Panc1 (cell line): ENCODE results near the gene P2RY8. TPM values are rescaled to one million over a fixed set of nuclear protein-coding genes. Genes with fewer than 3 reads are reported as not detected.
A peak's percentile ranks its signal among the peaks of the same experiment; 100 is the strongest.
"Not testable (repeated sequence)": the region's sequence is repeated elsewhere in the genome, so short reads cannot be mapped to it uniquely, and the experiment has no call there.

ENCODE experiments used
- ATAC-seq: fragments of 200-7000 bp; cut with Tn5 transposase; 2 replicates; pipeline ENCODE4 v1.9.1; 2020; ENCODE audit warnings: mild to moderate bottlenecking, moderate library complexity
- BruUV-seq: library from RNA; stranded (reverse); fragments of 400-500 nt; replicated peaks from 2 replicates; lab custom pipeline; 2021; lab: Mats Ljungman, UMichigan
- CTCF ChIA-PET: fragments of 300-600 bp; sonication (Branson Sonifier 250); formaldehyde crosslinking; loops from one replicate; lab custom pipeline; 2022; ENCODE audit warnings: antibody characterized with exemption; lab: Charles Lee
- POLR2A ChIA-PET: fragments of 300-600 bp; sonication (Branson Sonifier 250); formaldehyde crosslinking; loops from one replicate; lab custom pipeline; 2022; ENCODE audit warnings: antibody characterized with exemption; lab: Charles Lee
- DNase-seq: peaks from one replicate; pipeline ENCODE4 v3.0.0-alpha.2; 2010; ENCODE audit warnings: low read depth, low spot score
- H3K27ac ChIP-seq: 2 replicates; pipeline ENCODE4 v1.5.1; 2011; ENCODE audit warnings: mild to moderate bottlenecking, low read length, inconsistent platforms
- H3K27me3 ChIP-seq: fragments of 200-500 bp; sonication (Bioruptor generic); 2 replicates; pipeline ENCODE4 v1.6.0; 2014; ENCODE audit warnings: low read length, inconsistent platforms; ENCODE audit not compliant: control insufficient read depth, insufficient read depth
- H3K36me3 ChIP-seq: fragments of 200-500 bp; sonication (Bioruptor generic); 2 replicates; pipeline ENCODE4 v1.5.1; 2014; ENCODE audit warnings: inconsistent platforms, mild to moderate bottlenecking, low read length, moderate library complexity; ENCODE audit not compliant: control insufficient read depth, insufficient read depth
- H3K4me1 ChIP-seq: 2 replicates; pipeline ENCODE4 v1.5.1; 2011; ENCODE audit warnings: inconsistent platforms, mild to moderate bottlenecking, low read length, moderate library complexity; ENCODE audit not compliant: control insufficient read depth, insufficient read depth
- H3K4me3 ChIP-seq, 2 experiments: 2 replicates each; pipeline ENCODE4 v1.5.1; 2011 to 2012; ENCODE audit warnings: low read depth in 2 of 2, low read length in 2 of 2, mild to moderate bottlenecking in 2 of 2, inconsistent platforms in 1 of 2, moderate library complexity in 1 of 2
- H3K9me3 ChIP-seq: fragments of 200-500 bp; sonication (Bioruptor generic); 2 replicates; pipeline ENCODE4 v1.5.1; 2014; ENCODE audit warnings: low read depth, mild to moderate bottlenecking, inconsistent platforms, low read length, moderate library complexity; ENCODE audit not compliant: control insufficient read depth, insufficient read depth
- CTCF ChIP-seq: fragments of 450-650 bp; IDR thresholded peaks from 2 replicates; pipeline ENCODE4 v1.5.1; 2017; ENCODE audit warnings: mild to moderate bottlenecking
- POLR2AphosphoS5 ChIP-seq: IDR thresholded peaks from 2 replicates; pipeline ENCODE4 v1.6.1; 2012; ENCODE audit warnings: mild to moderate bottlenecking, low read depth, low read length, moderate library complexity
- REST ChIP-seq, 2 experiments: IDR thresholded peaks; 2 replicates each; pipeline ENCODE4 v1.6.1; 2011 to 2012; ENCODE audit warnings: low read depth in 2 of 2, control low read depth in 1 of 2, low read length in 1 of 2, mild to moderate bottlenecking in 1 of 2, moderate library complexity in 1 of 2; ENCODE audit not compliant: insufficient read depth in 1 of 2
- SIN3A ChIP-seq: IDR thresholded peaks from 2 replicates; pipeline ENCODE4 v1.6.1; 2012; ENCODE audit warnings: low read depth, mild to moderate bottlenecking, low read length, moderate library complexity, borderline replicate concordance; ENCODE audit not compliant: insufficient read depth
- TCF7L2 ChIP-seq: IDR thresholded peaks from 2 replicates; pipeline ENCODE4 v1.6.1; 2011; ENCODE audit warnings: mild to moderate bottlenecking, low read depth, low read length, inconsistent platforms
- in situ Hi-C: cut with HindIII; loops from 2 replicates; pipeline ENCODE4 v1.10.0; 2016; ENCODE audit warnings: low sequenced_read_pairs, low pct_unique_long_range_greater_than_20kb
- intact Hi-C: fragments of 100-400 bp; cut with micrococcal nuclease; formaldehyde crosslinking; loops from one replicate; pipeline ENCODE4 v1.10.0; 2022; ENCODE audit not compliant: unreplicated experiment
- total RNA-seq: library from RNA; stranded (reverse); gene quantifications from one replicate; pipeline ENCODE4 v1.2.1, GENCODE V29; 2021; ENCODE audit not compliant: unreplicated experiment

P2RY8 gene
- total RNA-seq, 1 experiment from 2014 or later, result 0.18 TPM

- DNase-seq (no peak), ATAC-seq (no peak)
- BruUV-seq, result no TSS peak
- in situ Hi-C loops (no loop called here), intact Hi-C loops (no loop called here)
- Histone ChIP-seq H3K27ac (no peak overlapping the region), H3K4me1 (no peaks in the 10 kb centered on the region), H3K4me3 (no peak overlapping the region), H3K36me3 (no peaks in the 10 kb centered on the region), H3K27me3 (no peaks in the 10 kb centered on the region), H3K9me3 (no peaks in the 10 kb centered on the region)
- CTCF ChIA-PET, result no interaction called here
- TF ChIP-seq CTCF (no peak), SIN3A (no peak), TCF7L2 (no peak), POLR2AphosphoS5 (no peak), REST (IDR thresholded peaks at IDR 0.05; ENCODE audit: insufficient read depth in 1 of 2, low read depth in 2 of 2, low read length in 1 of 2) (no peak)
- POLR2A ChIA-PET, result no interaction called here
These were observed 44.5 kb downstream of the P2RY8 start for GRCh38 chrX:1492421-1493012.

GRCh38 chrX:1491851-1492349, 45.1 kb downstream of the P2RY8 start:
- no peak for TF ChIP-seq CTCF
- no peak for TF ChIP-seq SIN3A
- TF ChIP-seq REST (IDR thresholded peaks at IDR 0.05; ENCODE audit: insufficient read depth in 1 of 2, low read depth in 2 of 2, low read length in 1 of 2), result no peak
- no peak for TF ChIP-seq POLR2AphosphoS5
- no peak for TF ChIP-seq TCF7L2
- in situ Hi-C loops, result no loop called here
- DNase-seq (no peak), ATAC-seq (peak; percentile 82)
- Histone ChIP-seq H3K4me1 (no peaks in the 10 kb centered on the region), H3K27me3 (no peaks in the 10 kb centered on the region), H3K4me3 (no peak overlapping the region), H3K36me3 (no peaks in the 10 kb centered on the region), H3K27ac (no peak overlapping the region), H3K9me3 (no peaks in the 10 kb centered on the region)
- no TSS peak for BruUV-seq
- intact Hi-C loops, result no loop called here
- ChIA-PET CTCF (no interaction called here), POLR2A (no interaction called here)

- DNase-seq, H3K9me3 ChIP-seq, H3K27ac ChIP-seq, POLR2A ChIA-PET, H3K4me1 ChIP-seq, H3K36me3 ChIP-seq, BruUV-seq, H3K27me3 ChIP-seq, in situ Hi-C loops, CTCF ChIA-PET, ATAC-seq, H3K4me3 ChIP-seq, intact Hi-C loops: not testable (repeated sequence)
These were observed 45.7 kb downstream of the P2RY8 start for GRCh38 chrX:1491248-1491647.
